Measurements from ENCODE around the gene ARHGAP32.

The ARHGAP32 gene

DNA sequence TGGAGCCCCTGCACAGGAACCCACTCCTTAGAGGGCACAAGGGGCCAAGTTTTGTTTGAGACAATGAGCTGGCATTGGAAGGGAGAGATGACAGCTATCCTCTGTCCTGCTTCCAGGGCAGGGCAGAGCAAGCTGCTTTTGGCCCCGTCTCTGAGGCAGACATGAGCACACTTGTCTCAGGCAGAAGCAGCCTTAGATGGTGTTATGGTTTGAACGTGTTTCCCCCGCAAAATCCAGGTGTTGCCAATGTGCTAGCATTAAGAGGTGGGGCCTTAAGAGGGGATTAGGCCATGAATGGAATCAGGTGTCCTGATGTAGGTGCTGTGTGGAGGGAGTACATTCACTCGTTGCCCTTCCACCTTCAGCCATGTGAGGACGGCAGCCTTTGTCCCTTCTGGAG is 252.0 kb downstream of the ARHGAP32 start:
- no peak overlapping the region for H3K9ac ChIP-seq (ENCODE audit: low read length)
- no peaks in the 10 kb centered on the region for H3K9me3 ChIP-seq (ENCODE audit: control insufficient read depth, low read length)
- no peaks in the 10 kb centered on the region for H3K36me3 ChIP-seq (ENCODE audit: control insufficient read depth, insufficient read depth, low read length, severe bottlenecking)
- H3K4me1 ChIP-seq (ENCODE audit: control insufficient read depth, insufficient read depth, low read length): peaks cover 7% of the 10 kb centered on the region
- H3K27me3 ChIP-seq (replicated peaks; ENCODE audit: control insufficient read depth, insufficient read depth, low read length): peaks cover 60% of the 10 kb centered on the region
- no peak for DNase-seq (ENCODE audit: low read depth)
- no peak overlapping the region for H3K4me3 ChIP-seq (ENCODE audit: low read length)

DNA sequence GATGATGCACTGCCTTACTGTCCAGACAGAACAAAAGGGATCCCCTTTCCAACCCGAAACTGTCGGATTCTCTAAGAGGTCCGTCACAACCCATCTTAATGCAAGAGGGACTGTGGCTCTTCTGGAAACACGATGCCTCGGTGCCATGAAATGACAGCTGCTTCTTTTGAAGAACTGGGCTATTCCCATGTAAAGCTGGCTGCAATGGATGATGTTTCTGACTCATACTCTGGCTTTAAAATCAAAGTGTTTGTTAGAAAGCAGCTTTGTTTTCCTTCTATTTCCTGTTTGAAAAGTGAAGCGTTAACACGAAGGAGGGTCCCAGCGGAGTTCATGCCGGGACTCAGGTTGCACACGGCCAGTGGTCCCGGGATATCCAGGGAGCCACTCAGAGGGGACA is 252.5 kb downstream of the ARHGAP32 start:
- Histone ChIP-seq H3K9me3 (ENCODE audit: control insufficient read depth, low read length) (no peaks in the 10 kb centered on the region), H3K9ac (ENCODE audit: low read length) (no peak overlapping the region), H3K4me3 (ENCODE audit: low read length) (no peak overlapping the region), H3K27me3 (replicated peaks; ENCODE audit: control insufficient read depth, insufficient read depth, low read length) (peaks cover 55% of the 10 kb centered on the region), H3K36me3 (ENCODE audit: control insufficient read depth, insufficient read depth, low read length, severe bottlenecking) (no peaks in the 10 kb centered on the region), H3K4me1 (ENCODE audit: control insufficient read depth, insufficient read depth, low read length) (peaks cover 7% of the 10 kb centered on the region)
- DNase-seq (ENCODE audit: low read depth): no peak

- Histone ChIP-seq H3K27me3 (replicated peaks; ENCODE audit: control insufficient read depth, insufficient read depth, low read length) (peaks cover 50% of the 10 kb centered on the region), H3K4me1 (ENCODE audit: control insufficient read depth, insufficient read depth, low read length) (peaks cover 5% of the 10 kb centered on the region), H3K9me3 (ENCODE audit: control insufficient read depth, low read length) (peaks cover 4% of the 10 kb centered on the region), H3K4me3 (ENCODE audit: low read length) (no peak overlapping the region), H3K9ac (ENCODE audit: low read length) (no peak overlapping the region), H3K36me3 (ENCODE audit: control insufficient read depth, insufficient read depth, low read length, severe bottlenecking) (no peaks in the 10 kb centered on the region)
- no peak for DNase-seq (ENCODE audit: low read depth)
Observed at GRCh38 chr11:128938156-128938885, 253.8 kb downstream of the ARHGAP32 start.

- H3K9me3 ChIP-seq (ENCODE audit: control insufficient read depth, low read length): peaks cover 4% of the 10 kb centered on the region
- H3K9ac ChIP-seq (ENCODE audit: low read length): no peak overlapping the region
- H3K4me1 ChIP-seq (ENCODE audit: control insufficient read depth, insufficient read depth, low read length): no peaks in the 10 kb centered on the region
- H3K4me3 ChIP-seq (ENCODE audit: low read length): no peak overlapping the region
- H3K36me3 ChIP-seq (ENCODE audit: control insufficient read depth, insufficient read depth, low read length, severe bottlenecking): no peaks in the 10 kb centered on the region
- no peak for DNase-seq (ENCODE audit: low read depth)
- H3K27me3 ChIP-seq (replicated peaks; ENCODE audit: control insufficient read depth, insufficient read depth, low read length): peaks cover 42% of the 10 kb centered on the region
Observed at GRCh38 chr11:128937480-128937879, 254.6 kb downstream of the ARHGAP32 start.

- Histone ChIP-seq H3K4me1 (ENCODE audit: control insufficient read depth, insufficient read depth, low read length) (no peaks in the 10 kb centered on the region), H3K9me3 (ENCODE audit: control insufficient read depth, low read length) (peaks cover 4% of the 10 kb centered on the region), H3K9ac (ENCODE audit: low read length) (no peak overlapping the region), H3K36me3 (ENCODE audit: control insufficient read depth, insufficient read depth, low read length, severe bottlenecking) (no peaks in the 10 kb centered on the region), H3K27me3 (replicated peaks; ENCODE audit: control insufficient read depth, insufficient read depth, low read length) (peaks cover 43% of the 10 kb centered on the region), H3K4me3 (ENCODE audit: low read length) (no peak overlapping the region)
- no peak for DNase-seq (ENCODE audit: low read depth)
Observed at GRCh38 chr11:128936606-128937251, 255.4 kb downstream of the ARHGAP32 start.

DNA sequence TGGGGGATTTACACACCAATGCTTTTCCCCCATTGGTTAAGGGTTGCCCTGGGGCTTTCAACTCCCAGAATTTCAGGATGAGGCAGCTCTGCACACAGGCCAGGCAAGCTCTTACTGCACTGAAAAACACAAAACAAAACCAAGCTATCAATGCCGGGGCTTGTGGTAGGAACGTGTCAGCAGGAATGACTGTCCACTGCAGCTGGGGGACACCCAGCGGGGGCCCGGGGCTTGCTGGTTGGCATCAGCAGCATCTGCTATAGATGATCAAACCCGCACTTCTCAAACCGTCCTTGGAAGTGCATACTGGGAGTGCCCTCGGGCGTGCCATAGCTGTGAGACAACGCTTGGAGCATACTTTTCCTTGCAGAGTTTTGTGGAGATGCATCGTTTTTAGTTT is 257.2 kb downstream of the ARHGAP32 start:
- Histone ChIP-seq H3K9ac (ENCODE audit: low read length) (no peak overlapping the region), H3K9me3 (ENCODE audit: control insufficient read depth, low read length) (peaks cover 4% of the 10 kb centered on the region), H3K4me1 (ENCODE audit: control insufficient read depth, insufficient read depth, low read length) (no peaks in the 10 kb centered on the region), H3K36me3 (ENCODE audit: control insufficient read depth, insufficient read depth, low read length, severe bottlenecking) (no peaks in the 10 kb centered on the region), H3K4me3 (ENCODE audit: low read length) (no peak overlapping the region), H3K27me3 (replicated peaks; ENCODE audit: control insufficient read depth, insufficient read depth, low read length) (peaks cover 37% of the 10 kb centered on the region)
- DNase-seq (ENCODE audit: low read depth): no peak

DNA sequence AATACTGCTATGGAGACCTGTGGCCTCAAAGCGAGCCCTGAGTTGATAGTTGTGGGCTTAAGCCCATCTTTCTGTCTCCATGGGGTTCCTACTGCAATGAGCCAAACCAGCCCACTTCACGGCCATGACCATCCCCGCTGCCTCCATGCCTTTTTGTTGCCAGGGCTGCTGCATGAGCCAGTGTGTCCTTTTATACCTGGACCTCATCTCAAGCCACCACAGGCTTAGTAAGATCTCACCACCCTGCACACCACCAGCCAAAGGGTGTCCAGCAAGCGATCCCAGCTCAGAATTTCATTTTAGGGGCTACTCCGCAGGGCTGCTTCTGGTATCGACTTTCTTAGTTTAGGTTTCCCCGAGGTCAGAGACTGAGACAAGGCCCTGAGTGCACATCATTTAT is 257.8 kb downstream of the ARHGAP32 start:
- Histone ChIP-seq H3K4me3 (ENCODE audit: low read length) (no peak overlapping the region), H3K4me1 (ENCODE audit: control insufficient read depth, insufficient read depth, low read length) (no peaks in the 10 kb centered on the region), H3K9ac (ENCODE audit: low read length) (no peak overlapping the region), H3K9me3 (ENCODE audit: control insufficient read depth, low read length) (peaks cover 4% of the 10 kb centered on the region), H3K27me3 (replicated peaks; ENCODE audit: control insufficient read depth, insufficient read depth, low read length) (peaks cover 34% of the 10 kb centered on the region), H3K36me3 (ENCODE audit: control insufficient read depth, insufficient read depth, low read length, severe bottlenecking) (no peaks in the 10 kb centered on the region)
- DNase-seq (ENCODE audit: low read depth): no peak

- Histone ChIP-seq H3K27me3 (replicated peaks; ENCODE audit: control insufficient read depth, insufficient read depth, low read length) (peaks cover 27% of the 10 kb centered on the region), H3K4me1 (ENCODE audit: control insufficient read depth, insufficient read depth, low read length) (no peaks in the 10 kb centered on the region), H3K9ac (ENCODE audit: low read length) (no peak overlapping the region), H3K4me3 (ENCODE audit: low read length) (no peak overlapping the region), H3K36me3 (ENCODE audit: control insufficient read depth, insufficient read depth, low read length, severe bottlenecking) (no peaks in the 10 kb centered on the region), H3K9me3 (ENCODE audit: control insufficient read depth, low read length) (peaks cover 4% of the 10 kb centered on the region)
- DNase-seq (ENCODE audit: low read depth): no peak
Observed at GRCh38 chr11:128933481-128934178, 258.5 kb downstream of the ARHGAP32 start.

DNA sequence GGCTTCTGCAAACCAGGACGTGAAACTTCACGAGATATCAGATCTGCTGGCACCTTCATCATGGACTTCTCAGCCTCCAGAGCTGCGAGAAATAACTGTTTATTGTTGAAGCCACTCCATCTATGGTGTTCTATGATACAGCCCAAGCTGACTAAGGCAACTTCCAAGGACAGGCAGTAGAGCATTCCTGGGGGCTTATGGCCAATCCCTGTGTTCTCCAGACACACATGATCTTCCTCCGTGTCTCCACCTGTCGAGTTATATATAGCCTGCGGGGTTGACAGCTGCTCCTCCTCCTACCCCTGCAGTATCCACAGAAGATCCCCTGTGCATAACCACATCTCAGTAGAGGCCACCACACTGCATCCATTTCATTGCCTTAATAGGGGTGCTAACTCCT is 260.5 kb downstream of the ARHGAP32 start:
- no peaks in the 10 kb centered on the region for H3K36me3 ChIP-seq (ENCODE audit: control insufficient read depth, insufficient read depth, low read length, severe bottlenecking)
- H3K4me1 ChIP-seq (ENCODE audit: control insufficient read depth, insufficient read depth, low read length): no peaks in the 10 kb centered on the region
- H3K4me3 ChIP-seq (ENCODE audit: low read length): no peak overlapping the region
- peaks cover 35% of the 10 kb centered on the region for H3K27me3 ChIP-seq (replicated peaks; ENCODE audit: control insufficient read depth, insufficient read depth, low read length)
- H3K9me3 ChIP-seq (ENCODE audit: control insufficient read depth, low read length): peaks cover 4% of the 10 kb centered on the region
- no peak for DNase-seq (ENCODE audit: low read depth)
- H3K9ac ChIP-seq (ENCODE audit: low read length): no peak overlapping the region

GRCh38 chr11:128931066-128931465 is 261.1 kb downstream of the ARHGAP32 start:
- H3K36me3 ChIP-seq (ENCODE audit: control insufficient read depth, insufficient read depth, low read length, severe bottlenecking): no peaks in the 10 kb centered on the region
- H3K9me3 ChIP-seq (ENCODE audit: control insufficient read depth, low read length): peaks cover 4% of the 10 kb centered on the region
- no peak overlapping the region for H3K4me3 ChIP-seq (ENCODE audit: low read length)
- no peak for DNase-seq (ENCODE audit: low read depth)
- H3K9ac ChIP-seq (ENCODE audit: low read length): no peak overlapping the region
- H3K4me1 ChIP-seq (ENCODE audit: control insufficient read depth, insufficient read depth, low read length): no peaks in the 10 kb centered on the region
- peaks cover 41% of the 10 kb centered on the region for H3K27me3 ChIP-seq (replicated peaks; ENCODE audit: control insufficient read depth, insufficient read depth, low read length)

- no peaks in the 10 kb centered on the region for H3K4me1 ChIP-seq (ENCODE audit: control insufficient read depth, insufficient read depth, low read length)
- H3K4me3 ChIP-seq (ENCODE audit: low read length): no peak overlapping the region
- no peak overlapping the region for H3K9ac ChIP-seq (ENCODE audit: low read length)
- peaks cover 45% of the 10 kb centered on the region for H3K27me3 ChIP-seq (replicated peaks; ENCODE audit: control insufficient read depth, insufficient read depth, low read length)
- peaks cover 4% of the 10 kb centered on the region for H3K9me3 ChIP-seq (ENCODE audit: control insufficient read depth, low read length)
- no peaks in the 10 kb centered on the region for H3K36me3 ChIP-seq (ENCODE audit: control insufficient read depth, insufficient read depth, low read length, severe bottlenecking)
- peak; percentile 19 for DNase-seq (ENCODE audit: low read depth)
Observed at GRCh38 chr11:128929991-128930390, 262.1 kb downstream of the ARHGAP32 start.
